ENCODE results near the gene RIPPLY3. TPM values are rescaled to one million over a fixed set of nuclear protein-coding genes. Genes with fewer than 3 reads are reported as not detected.

RIPPLY3 gene
- total RNA-seq, 1 donor from 2014 or later, result 3.7 TPM

- no peak overlapping the region for H3K4me3 Mint-ChIP-seq
- no peak for TF ChIP-seq CTCF (conservative IDR thresholded peaks at IDR 0.05)
- H3K9me3 Mint-ChIP-seq, result no peaks in the 10 kb centered on the region
- peaks cover 30% of the 10 kb centered on the region for H3K4me1 Mint-ChIP-seq (ENCODE audit: unreplicated experiment)
- H3K27me3 Mint-ChIP-seq, result peaks cover 5% of the 10 kb centered on the region
- no peak overlapping the region for H3K27ac Mint-ChIP-seq
- no peaks in the 10 kb centered on the region for H3K36me3 Mint-ChIP-seq
- DNase-seq (ENCODE audit: extremely low spot score, unreplicated experiment), result no peak
These were observed 51.8 kb downstream of the RIPPLY3 start for GRCh38 chr21:37058261-37058660.

- peaks cover 37% of the 10 kb centered on the region for H3K4me1 Mint-ChIP-seq (ENCODE audit: unreplicated experiment)
- peak overlapping the region; percentile 9 for H3K27ac Mint-ChIP-seq
- peaks cover 5% of the 10 kb centered on the region for H3K27me3 Mint-ChIP-seq
These were observed 52.7 kb downstream of the RIPPLY3 start for GRCh38 chr21:37059181-37059580.

GRCh38 chr21:37060296-37060695 lies 53.8 kb downstream of the RIPPLY3 start:
- H3K4me1 Mint-ChIP-seq (ENCODE audit: unreplicated experiment), result peaks cover 40% of the 10 kb centered on the region
- H3K36me3 Mint-ChIP-seq, result no peaks in the 10 kb centered on the region
- H3K9me3 Mint-ChIP-seq, result no peaks in the 10 kb centered on the region
- DNase-seq (ENCODE audit: extremely low spot score, unreplicated experiment), result no peak
- no peak for TF ChIP-seq CTCF (conservative IDR thresholded peaks at IDR 0.05)
- peak overlapping the region; percentile 66 for H3K27ac Mint-ChIP-seq
- peak overlapping the region; percentile 7 for H3K4me3 Mint-ChIP-seq
- peaks cover 5% of the 10 kb centered on the region for H3K27me3 Mint-ChIP-seq

More at GRCh38 chr21:37059181-37059580, 52.7 kb downstream of the RIPPLY3 start:
- no peak for TF ChIP-seq CTCF (conservative IDR thresholded peaks at IDR 0.05)
- DNase-seq (ENCODE audit: extremely low spot score, unreplicated experiment), result no peak
- H3K36me3 Mint-ChIP-seq, result no peaks in the 10 kb centered on the region
- no peak overlapping the region for H3K4me3 Mint-ChIP-seq
- H3K9me3 Mint-ChIP-seq, result no peaks in the 10 kb centered on the region

GRCh38 chr21:37061926-37062592 lies 55.6 kb downstream of the RIPPLY3 start:
- Mint-ChIP-seq H3K4me1 (ENCODE audit: unreplicated experiment) (peaks cover 39% of the 10 kb centered on the region), H3K36me3 (peaks cover 3% of the 10 kb centered on the region), H3K4me3 (no peak overlapping the region), H3K27me3 (peaks cover 5% of the 10 kb centered on the region), H3K27ac (no peak overlapping the region), H3K9me3 (no peaks in the 10 kb centered on the region)
- no peak for DNase-seq (ENCODE audit: extremely low spot score, unreplicated experiment)
- no peak for TF ChIP-seq CTCF (conservative IDR thresholded peaks at IDR 0.05)

- Mint-ChIP-seq H3K27me3 (peaks cover 5% of the 10 kb centered on the region), H3K4me3 (no peak overlapping the region), H3K36me3 (peaks cover 6% of the 10 kb centered on the region), H3K4me1 (ENCODE audit: unreplicated experiment) (peaks cover 39% of the 10 kb centered on the region), H3K27ac (no peak overlapping the region), H3K9me3 (no peaks in the 10 kb centered on the region)
- TF ChIP-seq CTCF (conservative IDR thresholded peaks at IDR 0.05), result no peak
- no peak for DNase-seq (ENCODE audit: extremely low spot score, unreplicated experiment)
These were observed 56.1 kb downstream of the RIPPLY3 start for GRCh38 chr21:37062593-37062935.

Data from type B pancreatic cell (in vitro differentiated cells).